SK-N-SH (cell line): ENCODE results near the gene KCNQ5. TPM values are rescaled to one million over a fixed set of nuclear protein-coding genes. Genes with fewer than 3 reads are reported as not detected.

Source experiments
- CTCF ChIA-PET: fragments of 300-600, 350-600 bp; formaldehyde crosslinking; extraction: SDS; loops from one replicate; lab custom pipeline; 2021; lab: Yijun Ruan, JAX
- POLR2A ChIA-PET: fragments of 350-600 bp; sonication (Branson Sonifier 250); formaldehyde crosslinking; extraction: SDS; loops from one replicate; lab custom pipeline; 2020; ENCODE audit warnings: antibody characterized with exemption, inconsistent platforms; lab: Yijun Ruan, JAX
- DNase-seq: peaks from one replicate; pipeline ENCODE4 v3.0.0; 2012
- H2AFZ ChIP-seq: fragments of 200-600 bp; sonication (generic); 2 replicates; pipeline ENCODE4 v1.8.1; 2016; ENCODE audit warnings: antibody characterized with exemption, mild to moderate bottlenecking, low read depth
- H3F3A ChIP-seq: fragments of 200-600 bp; sonication (generic); replicated peaks from 2 replicates; pipeline ENCODE3; 2016; ENCODE audit warnings: antibody characterized with exemption, mild to moderate bottlenecking; ENCODE audit not compliant: insufficient read depth
- H3K27ac ChIP-seq, 2 experiments: fragments of 200-500 bp in 1 of 2; fragments of 200-600 bp in 1 of 2; sonication (Bioruptor generic) in 1 of 2; sonication (generic), shearing (Covaris generic) in 1 of 2; 2 replicates each; pipeline versions ENCODE4 v1.5.1 to v1.6.1; 2014 to 2016; ENCODE audit warnings: low read depth in 2 of 2, inconsistent platforms in 1 of 2, low read length in 1 of 2, mild to moderate bottlenecking in 1 of 2, mixed read lengths in 1 of 2
- H3K27me3 ChIP-seq: fragments of 200-600 bp; sonication (generic), shearing (Covaris generic); 2 replicates; pipeline ENCODE4 v1.6.1; 2016; ENCODE audit warnings: mixed run types; ENCODE audit not compliant: insufficient read depth
- H3K36me3 ChIP-seq, 2 experiments: fragments of 200-500 bp in 1 of 2; fragments of 200-600 bp in 1 of 2; sonication (Bioruptor generic) in 1 of 2; sonication (generic) in 1 of 2; replicated peaks in 1 of 2; 2 replicates each; pipeline versions ENCODE3 to v1.5.1; 2014 to 2016; ENCODE audit warnings: low read length in 1 of 2, mild to moderate bottlenecking in 1 of 2; ENCODE audit not compliant: insufficient read depth in 2 of 2, control insufficient read depth in 1 of 2
- H3K4me1 ChIP-seq, 2 experiments: fragments of 200-500 bp in 1 of 2; fragments of 200-600 bp in 1 of 2; sonication (Bioruptor generic) in 1 of 2; sonication (generic), shearing (Covaris generic) in 1 of 2; 2 replicates each; pipeline versions ENCODE4 v1.5.1 to v1.6.1; 2014 to 2016; ENCODE audit warnings: low read depth in 1 of 2, low read length in 1 of 2, mixed run types in 1 of 2; ENCODE audit not compliant: insufficient read depth in 2 of 2, control insufficient read depth in 1 of 2
- H3K4me2 ChIP-seq: fragments of 200-600 bp; sonication (generic), shearing (Covaris generic); 2 replicates; pipeline ENCODE4 v1.6.1; 2017; ENCODE audit warnings: mixed run types
- H3K4me3 ChIP-seq, 2 experiments: fragments of 200-500 bp in 1 of 2; fragments of 200-600 bp in 1 of 2; sonication (Bioruptor generic) in 1 of 2; sonication (generic), shearing (Covaris generic) in 1 of 2; 2 replicates each; pipeline versions ENCODE4 v1.5.1 to v1.8.1; 2014 to 2016; ENCODE audit warnings: low read depth in 2 of 2, inconsistent platforms in 1 of 2, low read length in 1 of 2, mild to moderate bottlenecking in 1 of 2, mixed read lengths in 1 of 2, moderate library complexity in 1 of 2
- H3K79me2 ChIP-seq: fragments of 200-600 bp; sonication (generic); 2 replicates; pipeline ENCODE4 v1.8.1; 2017; ENCODE audit warnings: mild to moderate bottlenecking; ENCODE audit not compliant: insufficient read depth
- H3K9ac ChIP-seq: fragments of 200-600 bp; sonication (generic); 2 replicates; pipeline ENCODE4 v1.6.1; 2017; ENCODE audit warnings: mixed run types
- H3K9me2 ChIP-seq: fragments of 200-600 bp; sonication (generic); 2 replicates; pipeline ENCODE4 v1.6.1; 2017; ENCODE audit warnings: mixed run types
- H3K9me3 ChIP-seq: fragments of 200-600 bp; sonication (generic); 2 replicates; pipeline ENCODE4 v1.6.1; 2017; ENCODE audit warnings: mixed run types, mild to moderate bottlenecking, moderate library complexity
- H4K20me1 ChIP-seq: fragments of 200-600 bp; sonication (generic); 2 replicates; pipeline ENCODE4 v1.6.1; 2017; ENCODE audit warnings: mild to moderate bottlenecking, mixed run types; ENCODE audit not compliant: insufficient read depth
- ELF1 ChIP-seq: IDR thresholded peaks from 2 replicates; pipeline ENCODE4 v1.4.0; 2012
- EZH2phosphoT487 ChIP-seq: fragments of 200-600 bp; sonication (generic); IDR thresholded peaks from 2 replicates; pipeline ENCODE4 v1.6.1; 2017; ENCODE audit warnings: low read depth, mixed run types, mild to moderate bottlenecking, antibody characterized with exemption, moderate library complexity, borderline replicate concordance
- FOSL2 ChIP-seq: IDR thresholded peaks from 2 replicates; pipeline ENCODE4 v1.4.0; 2012; ENCODE audit warnings: low read depth, mild to moderate bottlenecking, moderate library complexity, borderline replicate concordance
- FOXJ3 ChIP-seq: sonication (generic); formaldehyde crosslinking; IDR thresholded peaks from 2 replicates; pipeline ENCODE4 v1.5.1; 2020; ENCODE audit warnings: mild to moderate bottlenecking, missing genetic modification reagents
- FOXM1 ChIP-seq: IDR thresholded peaks from 2 replicates; pipeline ENCODE4 v1.4.0; 2012; ENCODE audit warnings: low read depth, mild to moderate bottlenecking
- GABPA ChIP-seq: IDR thresholded peaks from 2 replicates; pipeline ENCODE4 v1.4.0; 2012; ENCODE audit warnings: low read depth, mild to moderate bottlenecking
- GATA2 ChIP-seq: sonication (generic); formaldehyde crosslinking; IDR thresholded peaks from 2 replicates; pipeline ENCODE4 v1.5.0; 2020; ENCODE audit warnings: mild to moderate bottlenecking, missing genetic modification reagents
- JUND ChIP-seq: IDR thresholded peaks from 2 replicates; pipeline ENCODE4 v1.4.0; 2012
- MEF2A ChIP-seq: IDR thresholded peaks from 2 replicates; pipeline ENCODE4 v1.4.0; 2012; ENCODE audit warnings: low read depth, borderline replicate concordance
- MXI1 ChIP-seq: IDR thresholded peaks from 2 replicates; pipeline ENCODE4 v1.6.1; 2012; ENCODE audit warnings: mild to moderate bottlenecking, low read depth, low read length, improper control_type of control experiment
- NFIC ChIP-seq: IDR thresholded peaks from 2 replicates; pipeline ENCODE4 v1.4.0; 2012; ENCODE audit warnings: borderline replicate concordance
- NRF1 ChIP-seq: IDR thresholded peaks from 2 replicates; pipeline ENCODE4 v1.6.1; 2012; ENCODE audit warnings: low read depth, mild to moderate bottlenecking, low read length
- PBX3 ChIP-seq: IDR thresholded peaks from 2 replicates; pipeline ENCODE4; 2012
- POLR2AphosphoS5 ChIP-seq: IDR thresholded peaks from 2 replicates; pipeline ENCODE4 v1.6.1; 2012; ENCODE audit warnings: low read depth, low read length
- RAD21 ChIP-seq: IDR thresholded peaks from 2 replicates; pipeline ENCODE4 v1.6.1; 2012; ENCODE audit warnings: mild to moderate bottlenecking, low read length
- REST ChIP-seq: IDR thresholded peaks from 2 replicates; pipeline ENCODE4 v1.6.1; 2012; ENCODE audit warnings: mild to moderate bottlenecking, low read depth, low read length, moderate library complexity
- RFX5 ChIP-seq: IDR thresholded peaks from 2 replicates; pipeline ENCODE4 v1.6.1; 2012; ENCODE audit warnings: mild to moderate bottlenecking, improper control_type of control experiment, low read length
- RXRA ChIP-seq: IDR thresholded peaks from 2 replicates; pipeline ENCODE4 v1.4.0; 2012; ENCODE audit warnings: low read depth, mild to moderate bottlenecking, borderline replicate concordance
- SMC3 ChIP-seq: IDR thresholded peaks from 2 replicates; pipeline ENCODE4 v1.6.1; 2012; ENCODE audit warnings: low read depth, low read length, improper control_type of control experiment
- TAF1 ChIP-seq: IDR thresholded peaks from 2 replicates; pipeline ENCODE4 v1.6.1; 2012; ENCODE audit warnings: low read depth, mild to moderate bottlenecking, low read length, moderate library complexity, borderline replicate concordance
- TCF12 ChIP-seq: IDR thresholded peaks from 2 replicates; pipeline ENCODE4 v1.4.0; 2012
- TEAD4 ChIP-seq: IDR thresholded peaks from 2 replicates; pipeline ENCODE4 v1.4.0; 2012; ENCODE audit warnings: mild to moderate bottlenecking, borderline replicate concordance; ENCODE audit not compliant: insufficient read depth
- WGBS: methylation state at CpG from one replicate; pipeline ENCODE4 v1.1.6; 2017; ENCODE audit warnings: low lambda C conversion rate; 5-methylcytosine and 5-hydroxymethylcytosine counted together
- polyA plus RNA-seq, 3 experiments: library from polyadenylated mRNA; depleted of rRNA; stranded (reverse); fragments of >200 nt; gene quantifications; 2 replicates each; pipeline ENCODE4 v1.2.3, GENCODE V29; 2012

Gene KCNQ5
- polyA plus RNA-seq, 1 of the 3 experiments (the other 2 are of a cell fraction): 3.2 TPM

- peaks cover 50% of the 10 kb centered on the region for H3K79me2 ChIP-seq
- 0 out of 2 replicates have a peak overlapping the region, but pooled peaks have one; percentile 21 for H3K4me2 ChIP-seq
- peak overlapping the region in 1 of 2 experiments; percentile 22; a peak in 3 of 4 replicates for H3K27ac ChIP-seq
- CTCF ChIA-PET: no interaction called here
- POLR2A ChIA-PET: no interaction called here
- no peaks in the 10 kb centered on the region for H3K36me3 ChIP-seq
- H3K4me3 ChIP-seq: peak overlapping the region in 1 of 2 experiments; percentile 10; a peak in 1 of 4 replicates
- no peaks in the 10 kb centered on the region for H4K20me1 ChIP-seq
- peaks cover 11 to 20% of the 10 kb centered on the region in 2 experiments; a peak in 3 of 4 replicates for H3K4me1 ChIP-seq
- no peak for TF ChIP-seq RAD21
- no peak for TF ChIP-seq GATA2 (CRISPR knock-in tag)
- no peak for TF ChIP-seq RFX5
- peak; percentile 46 for TF ChIP-seq TCF12
- TF ChIP-seq ELF1: no peak
- 0 out of 2 replicates have a peak, but pooled peaks have one; percentile 9 for TF ChIP-seq TEAD4
- TF ChIP-seq MEF2A: no peak
- TF ChIP-seq FOSL2: no peak
- no peak for TF ChIP-seq TAF1
- no peak for TF ChIP-seq EZH2phosphoT487
- no peak for TF ChIP-seq GABPA
- no peak for TF ChIP-seq JUND
- no peak for TF ChIP-seq REST
- TF ChIP-seq PBX3: peak; percentile 73
- no peak for TF ChIP-seq SMC3
- no peak for TF ChIP-seq RXRA
- TF ChIP-seq NRF1: no peak
- TF ChIP-seq FOXJ3 (CRISPR knock-in tag): no peak
- TF ChIP-seq POLR2AphosphoS5: no peak
- TF ChIP-seq FOXM1: no peak
- TF ChIP-seq NFIC: 0 out of 2 replicates have a peak, but pooled peaks have one; percentile 14
- no peak for TF ChIP-seq MXI1
- H3K9me3 ChIP-seq: no peaks in the 10 kb centered on the region
- 42% methylated on average over 1 of the region's 1 CpG for WGBS
- no peaks in the 10 kb centered on the region for H3K9me2 ChIP-seq
- no peaks in the 10 kb centered on the region for H3F3A ChIP-seq
- peak overlapping the region; percentile 0; the same call in 1 of the 2 replicates for H3K9ac ChIP-seq
- peak overlapping the region; percentile 20; the same call in 1 of the 2 replicates for H2AFZ ChIP-seq
- DNase-seq: no peak
- no peaks in the 10 kb centered on the region for H3K27me3 ChIP-seq
Measured at GRCh38 chr6:72675396-72675795, 53.5 kb downstream of the KCNQ5 start.
